HuH-7 (cell line): ENCODE results near the gene CAP2.

ENCODE experiments used
- DNase-seq: peaks from one replicate; pipeline ENCODE4 v3.0.0; 2011; ENCODE audit warnings: low spot score

Gene CAP2, protein sequence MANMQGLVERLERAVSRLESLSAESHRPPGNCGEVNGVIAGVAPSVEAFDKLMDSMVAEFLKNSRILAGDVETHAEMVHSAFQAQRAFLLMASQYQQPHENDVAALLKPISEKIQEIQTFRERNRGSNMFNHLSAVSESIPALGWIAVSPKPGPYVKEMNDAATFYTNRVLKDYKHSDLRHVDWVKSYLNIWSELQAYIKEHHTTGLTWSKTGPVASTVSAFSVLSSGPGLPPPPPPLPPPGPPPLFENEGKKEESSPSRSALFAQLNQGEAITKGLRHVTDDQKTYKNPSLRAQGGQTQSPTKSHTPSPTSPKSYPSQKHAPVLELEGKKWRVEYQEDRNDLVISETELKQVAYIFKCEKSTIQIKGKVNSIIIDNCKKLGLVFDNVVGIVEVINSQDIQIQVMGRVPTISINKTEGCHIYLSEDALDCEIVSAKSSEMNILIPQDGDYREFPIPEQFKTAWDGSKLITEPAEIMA

GRCh38 chr6:17392978-17393891 is at the start of gene CAP2:
Gene CAP2, plus strand, starts transcription at chr6:17393595. Its CDS starts 27,961 bp downstream, at chr6:17421556.
- DNase-seq, result peak; percentile 68

DNA sequence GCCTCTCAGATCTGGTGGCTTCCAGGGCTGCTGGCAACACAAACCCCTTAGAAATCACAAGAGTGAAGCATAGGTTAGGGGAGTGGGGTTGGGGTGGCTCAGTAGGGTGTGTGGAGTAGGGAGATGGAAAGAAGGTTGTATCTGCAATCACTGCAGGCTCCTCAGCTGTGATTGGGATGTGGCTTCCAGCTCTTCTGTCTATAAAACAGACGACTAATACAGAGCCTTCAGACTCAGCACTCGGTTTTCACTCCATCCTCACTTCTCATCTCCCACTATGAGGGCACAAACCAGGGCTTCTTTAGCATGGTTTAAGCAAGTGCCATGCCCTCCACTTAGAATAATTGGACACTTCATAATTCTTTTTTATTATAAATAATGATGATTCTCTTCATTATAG is 46.4 kb upstream of the CAP2 start:
- DNase-seq, result no peak

DNA sequence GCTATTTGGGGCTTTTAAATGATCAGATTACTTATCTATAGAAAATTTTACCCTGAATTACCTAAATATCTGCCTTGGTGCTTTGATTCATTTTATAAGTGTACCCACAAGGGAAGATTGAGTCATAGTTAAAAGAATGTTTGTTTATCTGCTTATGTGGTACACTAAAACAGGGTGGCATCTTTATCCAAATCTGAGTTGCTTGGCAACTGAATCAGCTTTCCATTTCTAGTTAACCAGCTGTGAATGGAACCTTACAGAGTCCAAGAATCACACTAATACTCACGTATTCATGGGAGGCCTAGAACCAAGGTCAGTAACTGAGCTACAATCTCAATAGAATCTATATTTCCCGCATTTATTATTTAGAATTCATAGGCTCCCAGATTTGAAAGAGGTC is 44.0 kb upstream of the CAP2 start:
- DNase-seq, result no peak

GRCh38 chr6:17352302-17352701 is 41.1 kb upstream of the CAP2 start:
- no peak for DNase-seq

GRCh38 chr6:17353440-17354175 is 39.8 kb upstream of the CAP2 start:
- no peak for DNase-seq

DNA sequence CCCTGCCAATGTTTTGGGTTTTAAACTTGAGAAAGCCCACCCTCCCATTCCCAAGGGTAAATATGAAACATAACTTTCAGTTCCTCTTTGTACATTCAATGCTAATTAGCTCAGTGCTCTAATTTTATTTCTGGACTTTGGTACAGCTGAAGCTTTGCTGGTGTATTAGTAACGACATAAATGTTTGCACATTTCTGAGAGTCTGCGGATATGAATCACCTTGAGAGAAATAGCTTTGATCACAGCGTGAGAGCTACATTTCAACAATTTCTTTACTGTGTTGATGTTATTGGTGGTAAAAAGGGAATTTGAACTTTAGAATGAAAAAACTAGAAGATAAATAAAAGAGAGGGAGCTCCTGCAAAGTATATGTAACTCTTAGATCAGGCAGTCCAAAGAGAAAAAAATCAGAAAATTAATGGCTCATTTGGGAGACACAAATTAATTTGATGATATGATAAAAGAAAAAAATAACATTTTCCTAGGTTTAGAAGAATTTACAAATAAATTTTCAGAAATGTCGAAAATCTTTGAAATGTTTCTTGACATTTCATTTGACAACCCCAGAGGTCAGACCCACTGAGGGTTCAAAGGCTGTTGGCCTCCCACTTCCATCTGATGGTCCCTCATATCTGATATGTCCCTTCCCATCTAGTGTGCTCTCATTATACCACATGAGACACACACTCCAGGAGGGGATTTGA is 38.5 kb upstream of the CAP2 start:
- DNase-seq, result no peak

DNA sequence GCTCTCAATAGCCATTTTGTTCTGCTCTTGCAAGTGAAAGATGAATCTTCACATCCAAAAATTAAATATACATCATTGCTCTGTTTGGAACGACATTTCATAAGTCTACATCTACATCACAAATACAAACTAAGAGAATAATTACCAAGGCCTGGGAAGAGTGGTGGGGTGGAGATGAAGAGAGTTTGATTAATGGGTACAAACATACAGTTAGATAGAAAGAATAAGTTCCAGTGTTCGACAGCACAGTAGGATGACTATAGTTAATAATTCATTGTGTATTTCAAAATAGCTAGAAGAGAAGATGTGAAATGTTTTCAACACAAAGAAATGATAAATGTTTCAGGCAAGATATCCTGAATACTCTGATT is 38.0 kb upstream of the CAP2 start:
- DNase-seq, result no peak

- DNase-seq, result no peak
These were observed 34.9 kb upstream of the CAP2 start for GRCh38 chr6:17358515-17358914.

- no peak for DNase-seq
These were observed 32.8 kb upstream of the CAP2 start for GRCh38 chr6:17360564-17360963.

- no peak for DNase-seq
These were observed 32.4 kb upstream of the CAP2 start for GRCh38 chr6:17361013-17361412.

GRCh38 chr6:17365961-17366360 is 27.4 kb upstream of the CAP2 start:
- DNase-seq, result no peak

DNA sequence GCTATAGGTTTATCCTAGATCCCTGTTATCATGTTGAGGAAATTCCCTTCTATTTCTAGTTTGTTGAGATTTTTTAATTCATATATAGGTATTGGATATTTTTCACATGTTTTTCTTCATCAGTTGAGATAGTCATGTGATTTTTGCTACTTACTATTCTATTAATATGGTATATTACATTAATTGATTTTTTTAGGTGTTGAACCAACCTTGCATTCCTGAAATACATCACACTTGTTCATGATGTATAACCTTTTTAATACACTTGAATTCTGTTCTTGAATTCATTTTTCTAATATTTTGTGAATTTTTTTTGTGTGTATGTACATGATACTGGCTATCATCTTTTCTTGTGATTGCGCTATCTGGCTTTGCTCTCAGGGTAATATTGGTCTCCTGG is 25.5 kb upstream of the CAP2 start:
- no peak for DNase-seq

DNA sequence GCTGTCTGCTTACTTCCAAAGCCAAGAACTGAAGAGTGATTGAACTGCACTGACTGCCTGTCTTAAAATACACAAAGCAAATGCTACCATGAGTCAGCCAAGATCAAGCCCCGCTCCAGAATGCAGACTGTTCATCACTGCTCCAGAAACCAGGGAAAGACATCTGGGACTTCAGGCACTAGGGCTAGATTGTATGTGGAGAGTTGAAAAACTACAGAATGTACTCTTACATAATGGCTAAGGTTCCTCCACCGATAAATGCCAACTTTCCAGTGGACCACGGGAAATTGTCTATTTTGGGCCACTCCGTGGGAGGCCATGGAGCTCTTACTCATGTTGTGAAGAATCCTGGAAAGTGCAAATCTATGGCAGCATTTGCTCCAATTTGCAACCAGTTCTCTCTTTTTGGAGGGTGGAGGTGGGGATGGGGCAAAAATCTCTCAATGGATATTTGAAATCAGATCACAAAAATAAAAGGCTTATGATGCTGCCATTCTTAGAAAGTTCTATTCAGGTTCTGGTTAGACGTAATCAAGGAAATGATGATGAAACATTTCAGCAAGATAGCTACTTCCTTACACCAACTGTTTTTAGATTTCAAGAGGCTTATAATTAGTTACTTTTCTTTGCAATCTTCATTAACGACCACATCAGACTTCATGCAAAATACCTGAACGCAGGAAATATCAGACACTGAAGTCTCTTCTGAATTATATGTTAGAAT is 11.8 kb upstream of the CAP2 start:
- DNase-seq, result no peak

DNA sequence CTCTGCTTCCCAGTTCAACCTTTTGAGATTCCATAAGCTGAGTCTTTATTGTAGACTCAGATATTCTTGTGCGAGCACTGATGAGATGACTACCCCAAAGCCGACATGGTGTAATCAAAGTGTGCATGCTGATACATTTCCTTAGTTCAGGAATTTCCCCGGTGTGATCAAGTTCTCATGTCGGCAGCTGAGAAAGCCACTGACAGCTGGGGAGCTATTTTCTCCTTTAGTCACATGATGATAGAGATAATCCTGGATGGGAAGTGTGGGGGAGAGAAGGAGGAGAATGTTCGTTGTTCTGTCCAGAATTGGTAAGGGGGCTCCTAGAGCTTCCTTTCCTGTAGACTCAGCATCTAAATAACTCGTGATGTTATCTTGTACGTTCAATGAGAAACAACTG is 7.7 kb upstream of the CAP2 start:
- no peak for DNase-seq

- DNase-seq, result no peak
These were observed 5.0 kb upstream of the CAP2 start for GRCh38 chr6:17388365-17388764.

DNA sequence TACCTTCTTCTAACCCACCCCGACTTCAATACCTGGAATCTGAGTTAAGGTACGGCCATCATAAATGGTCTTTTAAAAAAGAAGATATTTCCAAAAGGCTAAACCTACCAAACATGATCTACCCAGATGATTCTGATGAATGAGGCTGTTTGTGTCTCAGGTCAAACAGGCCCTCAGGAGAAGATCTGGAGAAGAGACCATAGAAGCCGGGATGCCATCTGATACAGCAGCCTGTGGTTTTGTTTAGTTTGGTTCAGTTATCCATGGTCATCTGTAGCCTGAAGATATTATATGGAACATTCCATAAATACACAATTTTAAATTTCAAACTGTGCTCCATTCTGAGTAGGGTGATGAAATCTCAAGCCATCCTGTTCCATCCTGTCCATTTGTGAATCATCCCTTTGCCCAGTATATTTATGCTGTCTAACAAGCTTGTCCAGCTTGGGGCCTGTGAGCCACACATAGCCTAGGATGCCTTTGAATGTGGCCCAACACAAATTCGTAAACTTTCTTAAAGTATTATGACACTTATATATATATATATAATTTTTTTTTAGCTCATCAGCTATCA is 4.0 kb upstream of the CAP2 start:
- DNase-seq, result no peak

GRCh38 chr6:17390276-17390675 is 3.1 kb upstream of the CAP2 start:
- no peak for DNase-seq

DNA sequence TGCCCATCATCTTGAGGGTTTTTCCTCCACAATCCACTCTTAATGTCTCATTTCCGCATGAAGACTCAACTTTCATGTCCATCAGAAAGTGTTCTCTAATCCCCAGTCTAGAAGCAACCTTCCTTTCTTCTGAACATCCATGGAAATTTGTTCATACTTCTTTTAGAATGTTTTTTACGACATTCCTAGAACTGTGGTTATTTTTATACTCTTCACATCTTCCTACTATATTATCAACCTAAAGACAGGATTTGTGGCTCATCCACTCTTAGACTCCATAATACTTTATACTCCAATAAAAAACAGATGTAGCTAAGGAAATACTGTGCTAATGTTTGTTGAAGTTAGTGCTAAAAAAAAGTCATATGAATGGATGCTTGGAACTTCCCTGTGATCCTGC is 1.4 kb upstream of the CAP2 start:
- DNase-seq, result no peak

- peak; percentile 51 for DNase-seq
These were observed 667 bp downstream of the CAP2 start for GRCh38 chr6:17393892-17394631.

GRCh38 chr6:17395112-17395511 is 1.7 kb downstream of the CAP2 start:
- no peak for DNase-seq
